DOHH2 (cell line): ENCODE measurements around the gene ZBTB43.
"Not testable (repeated sequence)": the region's sequence is repeated elsewhere in the genome, so short reads cannot be mapped to it uniquely, and the experiment has no call there.

Experiments used
- H3F3A ChIP-seq: fragments of 200-600 bp; sonication (generic), shearing (Covaris generic); 2 replicates; pipeline ENCODE4 v1.6.0; 2016; ENCODE audit warnings: antibody characterized with exemption, mild to moderate bottlenecking; ENCODE audit not compliant: control insufficient read depth, insufficient read depth
- H3K27ac ChIP-seq: fragments of 200-600 bp; sonication (generic); 2 replicates; pipeline ENCODE4 v1.5.1; 2014; ENCODE audit warnings: low read depth, mild to moderate bottlenecking, low read length, moderate library complexity
- H3K27me3 ChIP-seq: fragments of 200-600 bp; sonication (generic); 2 replicates; pipeline ENCODE4 v1.6.1; 2014; ENCODE audit warnings: mild to moderate bottlenecking, low read length, mixed read lengths; ENCODE audit not compliant: control insufficient read depth
- H3K36me3 ChIP-seq: fragments of 200-600 bp; sonication (generic); 2 replicates; pipeline ENCODE4 v1.6.1; 2014; ENCODE audit warnings: mild to moderate bottlenecking, low read length, moderate library complexity, mixed read lengths; ENCODE audit not compliant: control insufficient read depth
- H3K4me1 ChIP-seq: fragments of 200-600 bp; sonication (generic); 2 replicates; pipeline ENCODE4 v1.6.1; 2014; ENCODE audit warnings: mild to moderate bottlenecking, low read length, mixed read lengths; ENCODE audit not compliant: control insufficient read depth
- H3K4me2 ChIP-seq: fragments of 200-600 bp; sonication (generic); 2 replicates; pipeline ENCODE4 v1.6.0; 2014; ENCODE audit warnings: mild to moderate bottlenecking, low read length, moderate library complexity
- H3K4me3 ChIP-seq: fragments of 200-600 bp; sonication (generic); 2 replicates; pipeline ENCODE4 v1.5.1; 2014; ENCODE audit warnings: mild to moderate bottlenecking, low read length, mixed read lengths
- H3K79me2 ChIP-seq: fragments of 200-600 bp; sonication (generic); 2 replicates; pipeline ENCODE4 v1.6.1; 2014; ENCODE audit warnings: mild to moderate bottlenecking, low read length, mixed read lengths; ENCODE audit not compliant: control insufficient read depth
- H3K9me2 ChIP-seq: fragments of 200-600 bp; sonication (generic); replicated peaks from 2 replicates; pipeline ENCODE4 v1.6.1; 2014; ENCODE audit warnings: mild to moderate bottlenecking, low read length, mixed read lengths; ENCODE audit not compliant: control insufficient read depth
- H3K9me3 ChIP-seq: fragments of 200-600 bp; sonication (generic); 2 replicates; pipeline ENCODE4 v1.6.1; 2014; ENCODE audit warnings: antibody characterized with exemption, low read length, mixed read lengths; ENCODE audit not compliant: control insufficient read depth, insufficient read depth
- H4K20me1 ChIP-seq: fragments of 200-600 bp; sonication (generic); 2 replicates; pipeline ENCODE4 v1.6.0; 2014; ENCODE audit warnings: low read depth, mild to moderate bottlenecking, antibody characterized with exemption, low read length, moderate library complexity; ENCODE audit not compliant: control insufficient read depth, insufficient read depth
- CTCF ChIP-seq: fragments of 200-600 bp; sonication (generic); IDR thresholded peaks from one replicate; pipeline ENCODE4 v1.5.1; 2014; ENCODE audit warnings: antibody characterized with exemption, mild to moderate bottlenecking, low read depth, low read length; ENCODE audit not compliant: poor library complexity, severe bottlenecking
- EZH2phosphoT487 ChIP-seq: fragments of 200-600 bp; sonication (generic); IDR thresholded peaks from 2 replicates; pipeline ENCODE4 v1.6.1; 2017; ENCODE audit warnings: borderline replicate concordance, mild to moderate bottlenecking, antibody characterized with exemption, low read length, moderate library complexity, mixed read lengths

The ZBTB43 gene

GRCh38 chr9:126777733-126778132 lies 27.1 kb upstream of the ZBTB43 start:
- Histone ChIP-seq H3K9me2 (no peaks in the 10 kb centered on the region), H3K27me3 (peaks cover 10% of the 10 kb centered on the region; the same call in 1 of the 2 replicates), H3K79me2 (no peaks in the 10 kb centered on the region), H3K4me3 (no peak overlapping the region), H3K4me2 (no peak overlapping the region), H3F3A (no peaks in the 10 kb centered on the region), H3K9me3 (no peaks in the 10 kb centered on the region), H3K27ac (no peak overlapping the region), H4K20me1 (no peaks in the 10 kb centered on the region), H3K4me1 (no peaks in the 10 kb centered on the region; the same call in 1 of the 2 replicates), H3K36me3 (no peaks in the 10 kb centered on the region)
- TF ChIP-seq EZH2phosphoT487 (no peak), CTCF (peak; percentile 45)

- Histone ChIP-seq H3K79me2 (no peaks in the 10 kb centered on the region), H3K4me2 (no peak overlapping the region), H3K9me3 (no peaks in the 10 kb centered on the region), H3K4me3 (no peak overlapping the region), H3K4me1 (no peaks in the 10 kb centered on the region; the same call in 1 of the 2 replicates), H3K9me2 (no peaks in the 10 kb centered on the region), H3K36me3 (no peaks in the 10 kb centered on the region), H3K27ac (no peak overlapping the region), H4K20me1 (no peaks in the 10 kb centered on the region), H3K27me3 (peaks cover 10% of the 10 kb centered on the region; the same call in 1 of the 2 replicates), H3F3A (no peaks in the 10 kb centered on the region)
- TF ChIP-seq EZH2phosphoT487 = no peak
These were observed 26.7 kb upstream of the ZBTB43 start for GRCh38 chr9:126778141-126778540.

- H3K27me3 ChIP-seq, H3K4me1 ChIP-seq, H3K9me3 ChIP-seq, H3K4me3 ChIP-seq, H3K27ac ChIP-seq, H3F3A ChIP-seq, H3K79me2 ChIP-seq, H4K20me1 ChIP-seq, H3K4me2 ChIP-seq, H3K9me2 ChIP-seq, H3K36me3 ChIP-seq: not testable (repeated sequence)
These were observed 26.1 kb upstream of the ZBTB43 start for GRCh38 chr9:126778696-126779095.

GRCh38 chr9:126781186-126782052 lies 23.4 kb upstream of the ZBTB43 start:
- no peaks in the 10 kb centered on the region for H4K20me1 ChIP-seq
- no peak overlapping the region for H3K27ac ChIP-seq
- TF ChIP-seq CTCF (peak; percentile 96), EZH2phosphoT487 (no peak)
- H3F3A ChIP-seq = no peaks in the 10 kb centered on the region
- no peaks in the 10 kb centered on the region for H3K9me2 ChIP-seq
- H3K4me3 ChIP-seq = no peak overlapping the region
- no peak overlapping the region for H3K4me2 ChIP-seq
- H3K36me3 ChIP-seq = no peaks in the 10 kb centered on the region
- peaks cover under 1% of the 10 kb centered on the region; the same call in 1 of the 2 replicates for H3K27me3 ChIP-seq
- no peaks in the 10 kb centered on the region for H3K79me2 ChIP-seq
- no peaks in the 10 kb centered on the region for H3K4me1 ChIP-seq
- H3K9me3 ChIP-seq = no peaks in the 10 kb centered on the region
